Liver (tissue), 9 donors: ENCODE data around the gene RPS6KA2. TPM values are rescaled to one million over a fixed set of nuclear protein-coding genes. Genes with fewer than 3 reads are reported as not detected.

Experiments used
- DNase-seq: peaks from one replicate; pipeline ENCODE4 v3.0.0-alpha.2; 2017; ENCODE audit warnings: low spot score
- H3K27ac ChIP-seq, 2 donors: one replicate each; pipeline ENCODE4 v1.7.0; 2013; ENCODE audit warnings: inconsistent platforms in 2 of 2, low read length in 2 of 2, control low read depth in 1 of 2, low read depth in 1 of 2, mild to moderate bottlenecking in 1 of 2
- H3K27me3 ChIP-seq, 4 donors: one replicate each; pipeline versions ENCODE4 v1.6.1 to v1.7.0; 2013; ENCODE audit warnings: low read length in 3 of 4, inconsistent platforms in 1 of 4, mild to moderate bottlenecking in 1 of 4, moderate library complexity in 1 of 4; ENCODE audit not compliant: control insufficient read depth in 4 of 4, insufficient read depth in 4 of 4
- H3K36me3 ChIP-seq, 4 donors: one replicate each; pipeline versions ENCODE4 v1.6.1 to v1.7.0; 2013; ENCODE audit warnings: low read length in 3 of 4, mild to moderate bottlenecking in 3 of 4, low read depth in 1 of 4, moderate library complexity in 1 of 4; ENCODE audit not compliant: control insufficient read depth in 4 of 4, insufficient read depth in 3 of 4
- H3K4me1 ChIP-seq, 4 donors: one replicate each; pipeline versions ENCODE4 v1.6.1 to v1.7.0; 2013; ENCODE audit warnings: low read length in 3 of 4, mild to moderate bottlenecking in 3 of 4, moderate library complexity in 1 of 4; ENCODE audit not compliant: control insufficient read depth in 4 of 4, insufficient read depth in 4 of 4
- H3K4me3 ChIP-seq, 3 donors: one replicate each; pipeline versions ENCODE4 v1.6.1 to v1.7.0; 2013; ENCODE audit warnings: low read length in 3 of 3, control low read depth in 1 of 3, low read depth in 1 of 3, mild to moderate bottlenecking in 1 of 3
- H3K9ac ChIP-seq, 2 donors: one replicate each; pipeline ENCODE4 v1.7.0; 2013; ENCODE audit warnings: low read length in 2 of 2, mild to moderate bottlenecking in 2 of 2, moderate library complexity in 2 of 2, control low read depth in 1 of 2, low read depth in 1 of 2
- H3K9me3 ChIP-seq, 4 donors: one replicate each; pipeline versions ENCODE4 v1.6.1 to v1.7.0; 2013; ENCODE audit warnings: low read length in 3 of 4; ENCODE audit not compliant: control insufficient read depth in 4 of 4
- EGR1 ChIP-seq, 2 donors: IDR thresholded peaks; 2 replicates each; pipeline ENCODE4 v1.6.1; 2016 to 2018; ENCODE audit warnings: antibody characterized with exemption in 2 of 2, low read depth in 2 of 2
- FOXA2 ChIP-seq: IDR thresholded peaks from 2 replicates; pipeline ENCODE4 v1.6.1; 2016; ENCODE audit warnings: antibody characterized with exemption
- GABPA ChIP-seq, 2 donors: IDR thresholded peaks in 1 of 2; conservative IDR thresholded peaks in 1 of 2; 2 replicates each; pipeline ENCODE4 v1.6.1; 2016; ENCODE audit warnings: antibody characterized with exemption in 2 of 2, mild to moderate bottlenecking in 1 of 2, moderate library complexity in 1 of 2
- HNF4A ChIP-seq, 2 donors: conservative IDR thresholded peaks; 2 replicates each; pipeline ENCODE4 v1.6.1; 2016; ENCODE audit warnings: antibody characterized with exemption in 2 of 2, mild to moderate bottlenecking in 2 of 2
- JUND ChIP-seq, 2 donors: IDR thresholded peaks; 2 replicates each; pipeline ENCODE4 v1.6.1; 2016; ENCODE audit warnings: antibody characterized with exemption in 2 of 2
- NR2F2 ChIP-seq: IDR thresholded peaks from 2 replicates; pipeline ENCODE4 v1.6.1; 2016; ENCODE audit warnings: antibody characterized with exemption
- RAD21 ChIP-seq, 2 donors: IDR thresholded peaks; 2 replicates each; pipeline ENCODE4 v1.6.1; 2016; ENCODE audit warnings: antibody characterized with exemption in 2 of 2, mild to moderate bottlenecking in 2 of 2
- RXRA ChIP-seq, 2 donors: IDR thresholded peaks; 2 replicates each; pipeline ENCODE4 v1.6.1; 2017 to 2018; ENCODE audit warnings: antibody characterized with exemption in 2 of 2, mild to moderate bottlenecking in 1 of 2
- TAF1 ChIP-seq: conservative IDR thresholded peaks from 2 replicates; pipeline ENCODE4 v1.6.1; 2016; ENCODE audit warnings: antibody characterized with exemption, mild to moderate bottlenecking
- YY1 ChIP-seq: IDR thresholded peaks from 2 replicates; pipeline ENCODE4 v1.6.1; 2016; ENCODE audit warnings: antibody characterized with exemption, mild to moderate bottlenecking
- WGBS: extraction: QIAGEN DNeasy Blood & Tissue Kit; methylation state at CpG from one replicate; pipeline ENCODE4 v1.1.7; 2013; 5-methylcytosine and 5-hydroxymethylcytosine counted together
- polyA plus RNA-seq, 2 donors: library from polyadenylated mRNA; stranded (reverse) in 1 of 2; unstranded in 1 of 2; fragments of 200-250 nt in 1 of 2; fragments of >200 nt in 1 of 2; fragmentation: Nextera tagmentation in 1 of 2; extraction: Ambion mirVana in 1 of 2; gene quantifications; one replicate each; pipeline versions ENCODE4 v1.2.1 to v1.2.3, GENCODE V29; 2013 to 2015
- total RNA-seq, 2 donors: library from RNA; depleted of rRNA; stranded (reverse); fragments of >200 nt; gene quantifications; one replicate each; pipeline ENCODE4 v1.2.3, GENCODE V29; 2014
- TF ChIP-seq, protein P1 (sequence below): IDR thresholded peaks from 2 replicates; pipeline ENCODE4 v1.6.1; 2016; ENCODE audit warnings: antibody characterized with exemption
- TF ChIP-seq, protein P2 (sequence below): IDR thresholded peaks from 2 replicates; pipeline ENCODE4 v1.6.1; 2016; ENCODE audit warnings: antibody characterized with exemption, mild to moderate bottlenecking
- TF ChIP-seq, protein P3 (sequence below): IDR thresholded peaks from 2 replicates; pipeline ENCODE4 v1.6.1; 2016; ENCODE audit warnings: antibody characterized with exemption
- TF ChIP-seq, protein P4 (sequence below): fragments of 150-350 bp; IDR thresholded peaks from 2 replicates; pipeline ENCODE4 v1.5.1; 2017; ENCODE audit warnings: improper control_type of control experiment, low read depth, low read length; ENCODE audit not compliant: missing input control
- donor health status: healthy.
- donor health status: healthy.
- donor health status: healthy.
- donor health status: healthy.
- donor health status: healthy.

RPS6KA2 gene
- total and polyA plus RNA-seq, 4 donors, result 2.5 to 9.0 (median 5.0) TPM

DNA sequence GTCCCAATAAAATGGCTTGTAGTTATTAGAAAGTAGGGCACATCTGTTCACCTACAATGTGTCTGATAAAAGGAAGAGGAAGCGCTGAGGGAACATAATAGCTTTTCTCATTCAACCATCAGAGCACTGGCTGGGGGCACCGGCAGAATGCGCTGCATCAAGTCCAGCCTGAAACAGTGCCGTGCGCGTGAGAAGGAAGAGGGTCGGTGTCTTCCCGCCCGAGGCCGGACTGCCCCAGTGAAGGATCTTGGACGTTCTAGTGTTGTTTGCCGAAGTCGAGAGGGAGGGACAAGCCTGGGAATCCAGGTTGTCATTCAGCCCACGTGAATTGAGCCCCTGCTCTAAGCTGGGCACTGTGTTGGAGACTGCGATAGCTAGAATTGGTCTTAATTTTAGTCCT lies 182.6 kb downstream of the RPS6KA2 start:
- H3K36me3 ChIP-seq, result peaks cover 0 to 7% (median 6%) of the 10 kb centered on the region in 4 donors
- no peak overlapping the region for H3K27ac ChIP-seq
- WGBS, result 97% methylated on average over 15 of the region's 15 CpGs

DNA sequence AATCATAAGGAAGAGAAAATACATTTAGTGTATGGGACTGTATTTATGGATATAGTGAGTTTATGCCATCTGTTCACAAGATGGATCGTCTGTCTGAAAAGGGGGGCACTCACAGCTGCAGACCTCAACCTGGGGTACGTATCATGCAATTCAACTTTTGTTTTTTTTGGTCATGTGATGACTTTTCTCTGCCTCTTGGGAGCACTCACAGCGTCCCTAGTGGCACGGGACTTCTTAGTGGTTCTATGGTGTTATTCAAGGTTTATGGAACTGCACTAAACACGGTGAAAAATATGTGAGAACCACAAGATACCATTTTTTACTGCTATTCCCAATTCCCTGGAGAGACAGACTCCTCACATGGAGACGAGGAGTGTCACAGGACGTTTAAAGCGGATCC lies 183.9 kb downstream of the RPS6KA2 start:
- H3K9ac ChIP-seq, result no peak overlapping the region
- no peak for TF ChIP-seq FOXA2
- no peak for TF ChIP-seq GABPA (IDR thresholded peaks at IDR 0.05 in 1 of 2, conservative IDR thresholded peaks at IDR 0.05 in 1 of 2)
- no peak for TF ChIP-seq EGR1 (IDR thresholded peaks at IDR 0.05; ENCODE audit: low read depth in 2 of 2)
- TF ChIP-seq JUND (IDR thresholded peaks at IDR 0.05), result no peak
- H3K9me3 ChIP-seq, result no peaks in the 10 kb centered on the region
- peaks cover 0 to 3% (median 1%) of the 10 kb centered on the region in 4 donors for H3K36me3 ChIP-seq
- H3K4me3 ChIP-seq, result no peak overlapping the region
- no peaks in the 10 kb centered on the region for H3K4me1 ChIP-seq
- H3K27ac ChIP-seq, result no peak overlapping the region
- WGBS, result 92% methylated on average over 8 of the region's 8 CpGs
- DNase-seq, result no peak
- no peaks in the 10 kb centered on the region for H3K27me3 ChIP-seq

More for the DNA sequence above, 182.6 kb downstream of the RPS6KA2 start:
- Histone ChIP-seq H3K9ac (no peak overlapping the region), H3K27me3 (no peaks in the 10 kb centered on the region), H3K9me3 (no peaks in the 10 kb centered on the region), H3K4me3 (no peak overlapping the region), H3K4me1 (no peaks in the 10 kb centered on the region)
- TF ChIP-seq YY1, result no peak
- no peak for TF ChIP-seq JUND (IDR thresholded peaks at IDR 0.05)
- TF ChIP-seq GABPA (IDR thresholded peaks at IDR 0.05 in 1 of 2, conservative IDR thresholded peaks at IDR 0.05 in 1 of 2), result no peak
- TF ChIP-seq, protein P1, sequence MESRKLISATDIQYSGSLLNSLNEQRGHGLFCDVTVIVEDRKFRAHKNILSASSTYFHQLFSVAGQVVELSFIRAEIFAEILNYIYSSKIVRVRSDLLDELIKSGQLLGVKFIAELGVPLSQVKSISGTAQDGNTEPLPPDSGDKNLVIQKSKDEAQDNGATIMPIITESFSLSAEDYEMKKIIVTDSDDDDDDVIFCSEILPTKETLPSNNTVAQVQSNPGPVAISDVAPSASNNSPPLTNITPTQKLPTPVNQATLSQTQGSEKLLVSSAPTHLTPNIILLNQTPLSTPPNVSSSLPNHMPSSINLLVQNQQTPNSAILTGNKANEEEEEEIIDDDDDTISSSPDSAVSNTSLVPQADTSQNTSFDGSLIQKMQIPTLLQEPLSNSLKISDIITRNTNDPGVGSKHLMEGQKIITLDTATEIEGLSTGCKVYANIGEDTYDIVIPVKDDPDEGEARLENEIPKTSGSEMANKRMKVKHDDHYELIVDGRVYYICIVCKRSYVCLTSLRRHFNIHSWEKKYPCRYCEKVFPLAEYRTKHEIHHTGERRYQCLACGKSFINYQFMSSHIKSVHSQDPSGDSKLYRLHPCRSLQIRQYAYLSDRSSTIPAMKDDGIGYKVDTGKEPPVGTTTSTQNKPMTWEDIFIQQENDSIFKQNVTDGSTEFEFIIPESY, result no peak
- TF ChIP-seq, protein P2, sequence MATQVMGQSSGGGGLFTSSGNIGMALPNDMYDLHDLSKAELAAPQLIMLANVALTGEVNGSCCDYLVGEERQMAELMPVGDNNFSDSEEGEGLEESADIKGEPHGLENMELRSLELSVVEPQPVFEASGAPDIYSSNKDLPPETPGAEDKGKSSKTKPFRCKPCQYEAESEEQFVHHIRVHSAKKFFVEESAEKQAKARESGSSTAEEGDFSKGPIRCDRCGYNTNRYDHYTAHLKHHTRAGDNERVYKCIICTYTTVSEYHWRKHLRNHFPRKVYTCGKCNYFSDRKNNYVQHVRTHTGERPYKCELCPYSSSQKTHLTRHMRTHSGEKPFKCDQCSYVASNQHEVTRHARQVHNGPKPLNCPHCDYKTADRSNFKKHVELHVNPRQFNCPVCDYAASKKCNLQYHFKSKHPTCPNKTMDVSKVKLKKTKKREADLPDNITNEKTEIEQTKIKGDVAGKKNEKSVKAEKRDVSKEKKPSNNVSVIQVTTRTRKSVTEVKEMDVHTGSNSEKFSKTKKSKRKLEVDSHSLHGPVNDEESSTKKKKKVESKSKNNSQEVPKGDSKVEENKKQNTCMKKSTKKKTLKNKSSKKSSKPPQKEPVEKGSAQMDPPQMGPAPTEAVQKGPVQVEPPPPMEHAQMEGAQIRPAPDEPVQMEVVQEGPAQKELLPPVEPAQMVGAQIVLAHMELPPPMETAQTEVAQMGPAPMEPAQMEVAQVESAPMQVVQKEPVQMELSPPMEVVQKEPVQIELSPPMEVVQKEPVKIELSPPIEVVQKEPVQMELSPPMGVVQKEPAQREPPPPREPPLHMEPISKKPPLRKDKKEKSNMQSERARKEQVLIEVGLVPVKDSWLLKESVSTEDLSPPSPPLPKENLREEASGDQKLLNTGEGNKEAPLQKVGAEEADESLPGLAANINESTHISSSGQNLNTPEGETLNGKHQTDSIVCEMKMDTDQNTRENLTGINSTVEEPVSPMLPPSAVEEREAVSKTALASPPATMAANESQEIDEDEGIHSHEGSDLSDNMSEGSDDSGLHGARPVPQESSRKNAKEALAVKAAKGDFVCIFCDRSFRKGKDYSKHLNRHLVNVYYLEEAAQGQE, result no peak
- TF ChIP-seq NR2F2, result no peak
- TF ChIP-seq HNF4A (conservative IDR thresholded peaks at IDR 0.05), result no peak
- TF ChIP-seq RAD21 (IDR thresholded peaks at IDR 0.05), result no peak
- TF ChIP-seq, protein P3, sequence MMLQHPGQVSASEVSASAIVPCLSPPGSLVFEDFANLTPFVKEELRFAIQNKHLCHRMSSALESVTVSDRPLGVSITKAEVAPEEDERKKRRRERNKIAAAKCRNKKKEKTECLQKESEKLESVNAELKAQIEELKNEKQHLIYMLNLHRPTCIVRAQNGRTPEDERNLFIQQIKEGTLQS, result no peak
- TF ChIP-seq RXRA (IDR thresholded peaks at IDR 0.05), result no peak
- TF ChIP-seq, protein P4, sequence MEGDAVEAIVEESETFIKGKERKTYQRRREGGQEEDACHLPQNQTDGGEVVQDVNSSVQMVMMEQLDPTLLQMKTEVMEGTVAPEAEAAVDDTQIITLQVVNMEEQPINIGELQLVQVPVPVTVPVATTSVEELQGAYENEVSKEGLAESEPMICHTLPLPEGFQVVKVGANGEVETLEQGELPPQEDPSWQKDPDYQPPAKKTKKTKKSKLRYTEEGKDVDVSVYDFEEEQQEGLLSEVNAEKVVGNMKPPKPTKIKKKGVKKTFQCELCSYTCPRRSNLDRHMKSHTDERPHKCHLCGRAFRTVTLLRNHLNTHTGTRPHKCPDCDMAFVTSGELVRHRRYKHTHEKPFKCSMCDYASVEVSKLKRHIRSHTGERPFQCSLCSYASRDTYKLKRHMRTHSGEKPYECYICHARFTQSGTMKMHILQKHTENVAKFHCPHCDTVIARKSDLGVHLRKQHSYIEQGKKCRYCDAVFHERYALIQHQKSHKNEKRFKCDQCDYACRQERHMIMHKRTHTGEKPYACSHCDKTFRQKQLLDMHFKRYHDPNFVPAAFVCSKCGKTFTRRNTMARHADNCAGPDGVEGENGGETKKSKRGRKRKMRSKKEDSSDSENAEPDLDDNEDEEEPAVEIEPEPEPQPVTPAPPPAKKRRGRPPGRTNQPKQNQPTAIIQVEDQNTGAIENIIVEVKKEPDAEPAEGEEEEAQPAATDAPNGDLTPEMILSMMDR, result no peak
- TF ChIP-seq TAF1, result no peak
- DNase-seq, result no peak
